GM18526 (cell line): ENCODE results near the gene HEXB.

Experiments
- POLR2A ChIP-seq: IDR thresholded peaks from 3 replicates; pipeline ENCODE4 v1.6.1; 2011; ENCODE audit not compliant: insufficient read length; ENCODE audit errors: extremely low read depth

The HEXB gene

GRCh38 chr5:74649421-74649973 is 35.5 kb upstream of the HEXB start:
- TF ChIP-seq POLR2A: no peak

- no peak for TF ChIP-seq POLR2A
Measured at GRCh38 chr5:74651710-74652109, 33.3 kb upstream of the HEXB start.

GRCh38 chr5:74652576-74652975 is 32.5 kb upstream of the HEXB start:
- no peak for TF ChIP-seq POLR2A

- TF ChIP-seq POLR2A: no peak
Measured at GRCh38 chr5:74653991-74654390, 31.0 kb upstream of the HEXB start.

- TF ChIP-seq POLR2A: no peak
Measured at GRCh38 chr5:74655206-74655605, 29.8 kb upstream of the HEXB start.

- no peak for TF ChIP-seq POLR2A
Measured at GRCh38 chr5:74655716-74656115, 29.3 kb upstream of the HEXB start.

GRCh38 chr5:74657165-74657564 is 27.9 kb upstream of the HEXB start:
- TF ChIP-seq POLR2A: no peak

GRCh38 chr5:74659172-74659571 is 25.9 kb upstream of the HEXB start:
- no peak for TF ChIP-seq POLR2A

- TF ChIP-seq POLR2A: no peak
Measured at GRCh38 chr5:74660140-74660539, 24.9 kb upstream of the HEXB start.

GRCh38 chr5:74660873-74661272 is 24.2 kb upstream of the HEXB start:
- no peak for TF ChIP-seq POLR2A

- TF ChIP-seq POLR2A: no peak
Measured at GRCh38 chr5:74664551-74664950, 20.5 kb upstream of the HEXB start.

- TF ChIP-seq POLR2A: no peak
Measured at GRCh38 chr5:74665273-74665672, 19.8 kb upstream of the HEXB start.

GRCh38 chr5:74665816-74666215 is 19.2 kb upstream of the HEXB start:
- no peak for TF ChIP-seq POLR2A

- no peak for TF ChIP-seq POLR2A
Measured at GRCh38 chr5:74667396-74667795, 17.6 kb upstream of the HEXB start.

- no peak for TF ChIP-seq POLR2A
Measured at GRCh38 chr5:74669821-74670220, 15.2 kb upstream of the HEXB start.

- no peak for TF ChIP-seq POLR2A
Measured at GRCh38 chr5:74670396-74671038, 14.5 kb upstream of the HEXB start.

- TF ChIP-seq POLR2A: no peak
Measured at GRCh38 chr5:74672215-74672877, 12.7 kb upstream of the HEXB start.
